Measurements from ENCODE around the gene VWA5B2.

The VWA5B2 gene

DNA sequence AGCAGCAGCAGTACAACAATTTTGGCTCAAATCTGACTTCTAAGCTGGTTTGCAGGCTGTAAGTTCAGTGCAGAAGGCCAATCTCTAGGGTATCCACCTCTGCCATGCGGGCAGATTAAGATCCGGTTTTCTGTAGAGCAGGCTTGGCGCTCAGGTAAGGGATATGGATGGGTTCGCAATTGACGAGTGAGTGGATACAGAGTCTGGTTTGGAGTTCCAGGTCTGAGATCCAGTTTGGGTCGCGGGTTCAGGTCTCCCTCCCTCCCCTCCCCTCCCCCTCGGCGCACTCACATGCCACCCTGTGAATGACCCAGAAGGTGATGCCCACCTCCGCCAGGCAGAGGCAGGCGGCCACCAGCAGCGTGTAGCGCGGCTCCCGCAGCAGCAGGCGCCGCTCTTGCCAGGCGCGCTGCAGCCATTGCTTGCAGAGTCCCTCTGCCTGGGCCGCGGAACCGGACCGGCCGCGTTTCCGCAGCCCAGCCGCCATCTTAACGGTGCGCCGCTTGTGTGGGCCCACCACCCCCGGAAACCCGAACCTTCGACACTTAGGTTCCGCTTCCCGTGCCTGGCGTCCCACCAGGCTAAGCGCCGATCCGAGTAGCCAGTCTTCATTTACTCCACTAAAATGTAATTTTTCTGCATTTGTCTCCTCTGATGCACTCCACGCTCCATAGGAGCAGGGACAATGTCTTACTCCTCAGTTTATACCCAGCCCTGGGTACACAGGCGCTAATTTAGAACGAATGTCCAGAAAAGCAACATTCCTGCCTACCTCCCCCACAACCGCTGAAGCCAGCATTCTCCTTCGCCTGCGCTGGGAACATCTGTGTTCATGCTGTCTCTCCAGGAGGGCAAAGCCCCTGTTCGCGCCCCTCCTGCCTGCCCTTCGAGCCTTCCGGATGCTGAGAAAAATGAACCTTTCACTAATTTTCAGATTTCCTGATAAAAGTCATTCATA, 19.3 kb downstream of the VWA5B2 start, which contains the start of gene ALG3:
Gene ALG3, minus strand, starts transcription at position 509 of the 958 bp plus-strand sequence. Its CDS starts 22 bp downstream, at position 487.
- peaks cover 18% of the 10 kb centered on the region for H3K4me1 Mint-ChIP-seq

DNA sequence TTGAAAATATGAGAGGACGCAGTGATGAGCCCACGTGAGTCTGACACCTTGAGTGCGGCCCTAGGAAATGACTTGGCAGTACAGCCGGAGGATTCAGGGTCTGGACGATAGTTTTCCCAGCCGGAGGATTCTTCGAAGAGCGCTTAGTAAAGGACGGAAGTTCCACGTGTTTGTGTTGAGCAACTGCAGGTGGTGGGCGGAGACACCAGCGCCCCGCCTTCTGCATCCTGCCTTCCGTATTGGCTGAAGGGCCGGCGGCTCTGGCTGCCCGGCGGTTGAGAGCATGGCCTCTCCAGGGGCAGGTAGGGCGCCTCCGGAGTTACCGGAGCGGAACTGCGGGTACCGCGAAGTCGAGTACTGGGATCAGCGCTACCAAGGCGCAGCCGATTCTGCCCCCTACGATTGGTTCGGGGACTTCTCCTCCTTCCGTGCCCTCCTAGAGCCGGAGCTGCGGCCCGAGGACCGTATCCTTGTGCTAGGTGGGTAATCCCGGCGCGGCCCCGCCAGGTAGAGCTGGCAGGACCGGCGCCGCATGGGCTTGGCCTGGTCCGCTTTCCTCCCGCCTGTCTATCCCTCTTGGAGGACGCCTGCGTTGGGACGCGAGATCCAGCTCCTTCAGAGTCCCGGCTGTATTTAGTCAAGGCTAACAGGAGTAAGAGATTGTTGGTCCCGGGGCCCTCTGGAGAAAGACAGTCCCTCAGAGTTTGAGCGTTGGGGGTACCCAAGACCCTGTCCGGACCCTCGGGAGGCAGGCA, 20.2 kb downstream of the VWA5B2 start, which contains the start of gene EEF1AKMT4:
Gene EEF1AKMT4, plus strand, starts transcription at position 261 of the 755 bp plus-strand sequence. Its CDS starts 23 bp downstream, at position 284.
- ATAC-seq: peak; percentile 93
- Mint-ChIP-seq H3K4me3 (peak within 1 kb of the TSS; percentile 94), H3K9me3 (no peaks in the 10 kb centered on the region), H3K36me3 (ENCODE audit: low read depth) (peaks cover 16% of the 10 kb centered on the region), H3K4me1 (peaks cover 18% of the 10 kb centered on the region), H3K27ac (peak within 1 kb of the TSS; percentile 99), H3K27me3 (no peaks in the 10 kb centered on the region)
- peak; percentile 94 for DNase-seq

More for the DNA sequence above, 19.3 kb downstream of the VWA5B2 start, which contains the start of gene ALG3:
- Mint-ChIP-seq H3K4me3 (peak within 1 kb of the TSS; percentile 94), H3K9me3 (no peaks in the 10 kb centered on the region), H3K27me3 (no peaks in the 10 kb centered on the region), H3K27ac (peak within 1 kb of the TSS; percentile 99), H3K36me3 (ENCODE audit: low read depth) (peaks cover 20% of the 10 kb centered on the region)
- ATAC-seq: peak; percentile 40
- DNase-seq: peak; percentile 89

DNA sequence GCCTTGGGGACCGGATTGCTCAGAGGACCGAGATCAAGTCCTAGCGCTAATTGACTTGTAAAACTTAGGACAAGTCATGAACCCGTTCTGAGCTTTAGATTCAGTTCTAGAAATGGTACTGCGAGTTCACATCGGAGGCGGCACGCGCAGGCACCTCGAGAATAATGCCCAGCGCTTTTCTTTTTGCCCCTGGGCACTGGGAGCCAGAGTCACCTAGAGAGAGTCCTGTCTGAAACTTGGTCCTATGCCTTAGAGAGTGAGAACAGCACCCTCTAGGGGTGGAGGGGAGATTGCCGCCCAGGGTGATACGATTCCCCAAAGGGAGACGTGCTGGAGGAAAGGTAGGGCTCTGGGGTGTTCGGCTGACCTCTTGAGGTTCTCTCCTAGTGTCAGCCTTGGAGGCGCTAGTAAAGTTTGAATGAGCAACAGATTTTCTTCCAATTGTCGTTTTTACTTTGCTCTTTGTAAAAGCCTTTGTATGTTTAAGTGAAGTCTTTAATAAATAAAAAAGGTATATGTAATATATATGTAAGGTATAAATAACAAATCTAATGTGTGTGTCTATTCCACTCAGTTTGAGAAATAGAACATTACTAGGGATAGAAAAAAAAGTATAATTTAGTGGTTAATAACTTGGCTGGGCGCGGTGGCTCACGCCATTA, 20.9 kb downstream of the VWA5B2 start:
- Mint-ChIP-seq H3K4me3 (peak overlapping the region; percentile 94), H3K9me3 (no peaks in the 10 kb centered on the region), H3K27ac (peak overlapping the region; percentile 99), H3K36me3 (ENCODE audit: low read depth) (peaks cover 9% of the 10 kb centered on the region), H3K4me1 (peaks cover 22% of the 10 kb centered on the region), H3K27me3 (no peaks in the 10 kb centered on the region)
- peak; percentile 93 for DNase-seq
- peak; percentile 75 for ATAC-seq

GRCh38 chr3:184255291-184256039, 26.1 kb downstream of the VWA5B2 start:
- no peak overlapping the region for H3K4me3 Mint-ChIP-seq
- H3K27me3 Mint-ChIP-seq: peaks cover 10% of the 10 kb centered on the region
- ATAC-seq (peak; percentile 76), DNase-seq (peak; percentile 22)
- H3K27ac Mint-ChIP-seq: peak overlapping the region; percentile 34
- H3K9me3 Mint-ChIP-seq: no peaks in the 10 kb centered on the region
- peaks cover 12% of the 10 kb centered on the region for H3K36me3 Mint-ChIP-seq (ENCODE audit: low read depth)
- H3K4me1 Mint-ChIP-seq: peaks cover 14% of the 10 kb centered on the region

- Mint-ChIP-seq H3K4me1 (peaks cover 23% of the 10 kb centered on the region), H3K27ac (peak overlapping the region; percentile 16), H3K27me3 (peaks cover 19% of the 10 kb centered on the region), H3K4me3 (no peak overlapping the region), H3K36me3 (ENCODE audit: low read depth) (peaks cover 12% of the 10 kb centered on the region), H3K9me3 (no peaks in the 10 kb centered on the region)
- ATAC-seq (no peak), DNase-seq (no peak)
Measured at GRCh38 chr3:184257083-184257915, 27.9 kb downstream of the VWA5B2 start.

DNA sequence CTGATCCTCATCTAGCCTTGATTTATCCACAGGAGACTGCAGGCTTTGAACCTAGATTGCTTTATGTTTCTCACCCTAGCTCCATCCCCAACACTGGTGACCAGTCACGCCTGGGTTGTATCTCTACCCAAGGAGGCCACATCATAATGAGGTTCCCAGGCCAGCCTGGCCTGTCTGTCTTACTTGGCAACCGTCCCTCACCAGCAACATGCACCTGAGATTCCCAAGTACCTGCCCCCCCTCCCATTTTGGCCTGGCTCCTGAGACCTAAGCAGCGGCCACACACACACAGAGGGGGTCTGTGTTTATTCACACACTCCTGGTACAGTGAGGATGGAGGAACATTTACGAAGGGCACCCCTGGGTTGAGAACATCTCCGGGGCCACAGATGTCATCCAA, 29.5 kb downstream of the VWA5B2 start:
- H3K36me3 Mint-ChIP-seq (ENCODE audit: low read depth): peaks cover 12% of the 10 kb centered on the region
- no peak overlapping the region for H3K27ac Mint-ChIP-seq
- peaks cover 28% of the 10 kb centered on the region for H3K27me3 Mint-ChIP-seq
- no peak for DNase-seq
- no peak overlapping the region for H3K4me3 Mint-ChIP-seq
- no peak for ATAC-seq
- no peaks in the 10 kb centered on the region for H3K9me3 Mint-ChIP-seq
- H3K4me1 Mint-ChIP-seq: peaks cover 29% of the 10 kb centered on the region

DNA sequence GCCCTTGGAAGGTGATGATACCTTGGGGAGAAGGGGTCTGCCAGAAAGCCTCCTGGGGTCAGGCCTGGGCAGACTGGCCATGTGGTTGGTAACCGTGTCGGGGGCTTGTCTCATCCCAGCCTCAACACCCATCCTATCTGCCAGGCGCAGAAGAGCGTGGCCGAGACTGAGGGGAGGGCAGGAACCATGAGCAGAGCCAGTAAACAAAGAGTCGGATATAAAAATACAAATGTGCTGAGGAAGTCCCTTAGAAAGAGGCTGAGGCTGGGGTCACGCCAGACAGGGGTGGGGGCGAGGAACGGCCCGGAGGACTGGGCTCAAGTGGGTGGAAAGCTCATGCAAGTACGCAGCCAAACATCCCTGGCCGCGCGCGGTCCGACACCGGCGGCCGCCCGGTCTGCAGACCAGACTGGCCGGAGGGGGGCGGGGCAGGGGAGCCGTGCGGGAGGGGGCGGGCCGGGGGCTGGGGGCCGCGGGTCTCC, 30.1 kb downstream of the VWA5B2 start:
- no peak overlapping the region for H3K27ac Mint-ChIP-seq
- no peak overlapping the region for H3K4me3 Mint-ChIP-seq
- H3K36me3 Mint-ChIP-seq (ENCODE audit: low read depth): peaks cover 12% of the 10 kb centered on the region
- no peaks in the 10 kb centered on the region for H3K9me3 Mint-ChIP-seq
- peaks cover 29% of the 10 kb centered on the region for H3K4me1 Mint-ChIP-seq
- ATAC-seq: no peak
- no peak for DNase-seq
- H3K27me3 Mint-ChIP-seq: peaks cover 30% of the 10 kb centered on the region

DNA sequence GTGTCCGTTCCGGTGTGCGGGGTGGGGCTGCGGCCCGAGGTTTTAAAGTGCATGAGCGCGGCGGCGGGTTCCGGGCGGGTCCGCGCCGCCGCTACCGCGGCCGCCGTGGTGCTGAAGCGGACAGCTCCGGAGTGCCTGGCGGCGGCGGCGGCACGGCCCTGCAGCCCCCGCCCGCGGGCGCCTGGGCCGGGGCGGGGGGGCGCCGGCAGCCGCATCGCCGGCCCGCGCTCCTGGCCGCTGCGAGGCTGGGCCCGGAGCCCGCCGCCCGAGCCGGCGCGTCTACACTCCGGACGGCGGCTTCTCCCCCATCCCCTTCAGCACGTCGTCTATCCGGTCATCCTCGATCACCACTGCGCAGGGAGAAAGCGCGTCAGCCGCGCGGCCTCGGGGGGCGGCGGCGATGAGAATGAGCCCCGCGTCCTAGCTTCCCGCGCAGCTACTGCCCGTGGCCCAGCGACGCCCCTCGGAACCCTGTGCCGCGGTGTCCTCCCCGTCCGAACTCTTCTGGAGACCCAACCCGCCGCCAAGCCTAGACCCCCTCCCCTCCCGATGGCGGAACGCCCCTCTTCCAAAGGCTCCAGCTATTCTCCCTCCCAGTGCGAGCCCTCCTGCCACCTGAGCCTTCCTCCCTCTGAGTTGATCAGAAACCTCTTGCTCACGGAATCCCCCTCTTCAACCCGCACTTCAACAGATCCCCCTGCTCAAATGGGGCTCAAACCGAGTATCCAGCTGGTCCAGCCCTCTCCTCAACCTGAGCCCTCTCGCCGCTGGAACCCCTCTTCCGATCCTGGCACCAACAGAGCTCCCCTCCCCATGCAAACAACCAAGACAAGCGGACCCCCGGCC, 30.7 kb downstream of the VWA5B2 start:
- DNase-seq (peak; percentile 46), ATAC-seq (no peak)
- Mint-ChIP-seq H3K27me3 (peaks cover 36% of the 10 kb centered on the region), H3K27ac (no peak overlapping the region), H3K9me3 (no peaks in the 10 kb centered on the region), H3K4me1 (peaks cover 27% of the 10 kb centered on the region), H3K4me3 (peak overlapping the region; percentile 66), H3K36me3 (ENCODE audit: low read depth) (peaks cover 12% of the 10 kb centered on the region)

- ATAC-seq (no peak), DNase-seq (no peak)
- no peaks in the 10 kb centered on the region for H3K9me3 Mint-ChIP-seq
- no peak overlapping the region for H3K27ac Mint-ChIP-seq
- peak overlapping the region; percentile 66 for H3K4me3 Mint-ChIP-seq
- peaks cover 8% of the 10 kb centered on the region for H3K36me3 Mint-ChIP-seq (ENCODE audit: low read depth)
- H3K4me1 Mint-ChIP-seq: peaks cover 20% of the 10 kb centered on the region
- peaks cover 38% of the 10 kb centered on the region for H3K27me3 Mint-ChIP-seq
Measured at GRCh38 chr3:184260724-184261269, 31.4 kb downstream of the VWA5B2 start.

- Mint-ChIP-seq H3K9me3 (no peaks in the 10 kb centered on the region), H3K36me3 (ENCODE audit: low read depth) (peaks cover 8% of the 10 kb centered on the region), H3K27me3 (peaks cover 38% of the 10 kb centered on the region), H3K4me3 (peak within 1 kb of the TSS; percentile 81), H3K4me1 (peaks cover 17% of the 10 kb centered on the region), H3K27ac (peak within 1 kb of the TSS; percentile 32)
- ATAC-seq (peak; percentile 65), DNase-seq (peak; percentile 62)
Measured at GRCh38 chr3:184261270-184261853, 32.0 kb downstream of the VWA5B2 start, which contains the start of gene CAMK2N2. Gene CAMK2N2 (minus strand): TSS chr3:184261553. CDS start chr3:184261285, 268 bp downstream.

- Mint-ChIP-seq H3K27me3 (peaks cover 41% of the 10 kb centered on the region), H3K4me1 (peaks cover 17% of the 10 kb centered on the region), H3K27ac (peak overlapping the region; percentile 32), H3K4me3 (peak overlapping the region; percentile 81), H3K9me3 (no peaks in the 10 kb centered on the region), H3K36me3 (ENCODE audit: low read depth) (peaks cover 8% of the 10 kb centered on the region)
- DNase-seq (peak; percentile 27), ATAC-seq (peak; percentile 42)
Measured at GRCh38 chr3:184261854-184262763, 32.7 kb downstream of the VWA5B2 start.

Measured in activated naive CD8-positive, alpha-beta T cell treated with anti-CD3 and anti-CD28 coated beads, Interleukin-2, amount 50 U/mL, for 24 hours (primary cell).